SK-N-SH (cell line): ENCODE data around the gene HMG20A. TPM values are rescaled to one million over a fixed set of nuclear protein-coding genes. Genes with fewer than 3 reads are reported as not detected.

Source experiments
- CTCF ChIA-PET: fragments of 300-600, 350-600 bp; formaldehyde crosslinking; extraction: SDS; loops from one replicate; lab custom pipeline; 2021; lab: Yijun Ruan, JAX
- POLR2A ChIA-PET: fragments of 350-600 bp; sonication (Branson Sonifier 250); formaldehyde crosslinking; extraction: SDS; loops from one replicate; lab custom pipeline; 2020; ENCODE audit warnings: antibody characterized with exemption, inconsistent platforms; lab: Yijun Ruan, JAX
- DNase-seq: peaks from one replicate; pipeline ENCODE4 v3.0.0; 2012
- H2AFZ ChIP-seq: fragments of 200-600 bp; sonication (generic); 2 replicates; pipeline ENCODE4 v1.8.1; 2016; ENCODE audit warnings: antibody characterized with exemption, mild to moderate bottlenecking, low read depth
- H3F3A ChIP-seq: fragments of 200-600 bp; sonication (generic); replicated peaks from 2 replicates; pipeline ENCODE3; 2016; ENCODE audit warnings: antibody characterized with exemption, mild to moderate bottlenecking; ENCODE audit not compliant: insufficient read depth
- H3K27ac ChIP-seq, 2 experiments: fragments of 200-500 bp in 1 of 2; fragments of 200-600 bp in 1 of 2; sonication (Bioruptor generic) in 1 of 2; sonication (generic), shearing (Covaris generic) in 1 of 2; 2 replicates each; pipeline versions ENCODE4 v1.5.1 to v1.6.1; 2014 to 2016; ENCODE audit warnings: low read depth in 2 of 2, inconsistent platforms in 1 of 2, low read length in 1 of 2, mild to moderate bottlenecking in 1 of 2, mixed read lengths in 1 of 2
- H3K27me3 ChIP-seq: fragments of 200-600 bp; sonication (generic), shearing (Covaris generic); 2 replicates; pipeline ENCODE4 v1.6.1; 2016; ENCODE audit warnings: mixed run types; ENCODE audit not compliant: insufficient read depth
- H3K36me3 ChIP-seq, 2 experiments: fragments of 200-500 bp in 1 of 2; fragments of 200-600 bp in 1 of 2; sonication (Bioruptor generic) in 1 of 2; sonication (generic) in 1 of 2; replicated peaks in 1 of 2; 2 replicates each; pipeline versions ENCODE3 to v1.5.1; 2014 to 2016; ENCODE audit warnings: low read length in 1 of 2, mild to moderate bottlenecking in 1 of 2; ENCODE audit not compliant: insufficient read depth in 2 of 2, control insufficient read depth in 1 of 2
- H3K4me1 ChIP-seq, 2 experiments: fragments of 200-500 bp in 1 of 2; fragments of 200-600 bp in 1 of 2; sonication (Bioruptor generic) in 1 of 2; sonication (generic), shearing (Covaris generic) in 1 of 2; 2 replicates each; pipeline versions ENCODE4 v1.5.1 to v1.6.1; 2014 to 2016; ENCODE audit warnings: low read depth in 1 of 2, low read length in 1 of 2, mixed run types in 1 of 2; ENCODE audit not compliant: insufficient read depth in 2 of 2, control insufficient read depth in 1 of 2
- H3K4me2 ChIP-seq: fragments of 200-600 bp; sonication (generic), shearing (Covaris generic); 2 replicates; pipeline ENCODE4 v1.6.1; 2017; ENCODE audit warnings: mixed run types
- H3K4me3 ChIP-seq, 2 experiments: fragments of 200-500 bp in 1 of 2; fragments of 200-600 bp in 1 of 2; sonication (Bioruptor generic) in 1 of 2; sonication (generic), shearing (Covaris generic) in 1 of 2; 2 replicates each; pipeline versions ENCODE4 v1.5.1 to v1.8.1; 2014 to 2016; ENCODE audit warnings: low read depth in 2 of 2, inconsistent platforms in 1 of 2, low read length in 1 of 2, mild to moderate bottlenecking in 1 of 2, mixed read lengths in 1 of 2, moderate library complexity in 1 of 2
- H3K79me2 ChIP-seq: fragments of 200-600 bp; sonication (generic); 2 replicates; pipeline ENCODE4 v1.8.1; 2017; ENCODE audit warnings: mild to moderate bottlenecking; ENCODE audit not compliant: insufficient read depth
- H3K9ac ChIP-seq: fragments of 200-600 bp; sonication (generic); 2 replicates; pipeline ENCODE4 v1.6.1; 2017; ENCODE audit warnings: mixed run types
- H3K9me2 ChIP-seq: fragments of 200-600 bp; sonication (generic); 2 replicates; pipeline ENCODE4 v1.6.1; 2017; ENCODE audit warnings: mixed run types
- H3K9me3 ChIP-seq: fragments of 200-600 bp; sonication (generic); 2 replicates; pipeline ENCODE4 v1.6.1; 2017; ENCODE audit warnings: mixed run types, mild to moderate bottlenecking, moderate library complexity
- H4K20me1 ChIP-seq: fragments of 200-600 bp; sonication (generic); 2 replicates; pipeline ENCODE4 v1.6.1; 2017; ENCODE audit warnings: mild to moderate bottlenecking, mixed run types; ENCODE audit not compliant: insufficient read depth
- ELF1 ChIP-seq: IDR thresholded peaks from 2 replicates; pipeline ENCODE4 v1.4.0; 2012
- FOXJ3 ChIP-seq: sonication (generic); formaldehyde crosslinking; IDR thresholded peaks from 2 replicates; pipeline ENCODE4 v1.5.1; 2020; ENCODE audit warnings: mild to moderate bottlenecking, missing genetic modification reagents
- FOXM1 ChIP-seq: IDR thresholded peaks from 2 replicates; pipeline ENCODE4 v1.4.0; 2012; ENCODE audit warnings: low read depth, mild to moderate bottlenecking
- GATA2 ChIP-seq: sonication (generic); formaldehyde crosslinking; IDR thresholded peaks from 2 replicates; pipeline ENCODE4 v1.5.0; 2020; ENCODE audit warnings: mild to moderate bottlenecking, missing genetic modification reagents
- JUND ChIP-seq: IDR thresholded peaks from 2 replicates; pipeline ENCODE4 v1.4.0; 2012
- MXI1 ChIP-seq: IDR thresholded peaks from 2 replicates; pipeline ENCODE4 v1.6.1; 2012; ENCODE audit warnings: mild to moderate bottlenecking, low read depth, low read length, improper control_type of control experiment
- NFIC ChIP-seq: IDR thresholded peaks from 2 replicates; pipeline ENCODE4 v1.4.0; 2012; ENCODE audit warnings: borderline replicate concordance
- NRF1 ChIP-seq: IDR thresholded peaks from 2 replicates; pipeline ENCODE4 v1.6.1; 2012; ENCODE audit warnings: low read depth, mild to moderate bottlenecking, low read length
- SMC3 ChIP-seq: IDR thresholded peaks from 2 replicates; pipeline ENCODE4 v1.6.1; 2012; ENCODE audit warnings: low read depth, low read length, improper control_type of control experiment
- TAF1 ChIP-seq: IDR thresholded peaks from 2 replicates; pipeline ENCODE4 v1.6.1; 2012; ENCODE audit warnings: low read depth, mild to moderate bottlenecking, low read length, moderate library complexity, borderline replicate concordance
- USF2 ChIP-seq: fragments of 150-350 bp; IDR thresholded peaks from 2 replicates; pipeline ENCODE4 v1.6.1; 2017; ENCODE audit warnings: antibody characterized with exemption, low read length, low read depth, borderline replicate concordance
- WGBS: methylation state at CpG from one replicate; pipeline ENCODE4 v1.1.6; 2017; ENCODE audit warnings: low lambda C conversion rate; 5-methylcytosine and 5-hydroxymethylcytosine counted together
- polyA plus RNA-seq, 3 experiments: library from polyadenylated mRNA; depleted of rRNA; stranded (reverse); fragments of >200 nt; gene quantifications; 2 replicates each; pipeline ENCODE4 v1.2.3, GENCODE V29; 2012
- TF ChIP-seq, protein P1 (sequence below): fragments of 150-350 bp; IDR thresholded peaks from 2 replicates; pipeline ENCODE4 v1.6.1; 2016; ENCODE audit warnings: mild to moderate bottlenecking, low read depth, low read length

HMG20A gene
- polyA plus RNA-seq, 1 of the 3 experiments (the other 2 are of a cell fraction): 27.7 TPM

GRCh38 chr15:77416954-77417353 is 3.7 kb upstream of the HMG20A start:
- POLR2A ChIA-PET: no interaction called here
- no peak overlapping the region for H2AFZ ChIP-seq
- CTCF ChIA-PET: interaction anchor here (0.5 to 1.6 kb wide), 3 partner anchors 32 to 126 kb away, joined by 3 to 4 read pairs (median 3); no protein-coding TSS in a partner anchor
- no peak overlapping the region for H3K27ac ChIP-seq
- DNase-seq: no peak
- peaks cover 10 to 29% of the 10 kb centered on the region in 2 experiments for H3K4me1 ChIP-seq
- peaks cover 16% of the 10 kb centered on the region for H3F3A ChIP-seq
- H3K4me2 ChIP-seq: peak overlapping the region; percentile 74; the same call in 1 of the 2 replicates
- H3K79me2 ChIP-seq: peaks cover 86% of the 10 kb centered on the region
- H3K9me2 ChIP-seq: no peaks in the 10 kb centered on the region
- no peak for TF ChIP-seq FOXM1
- no peak for TF ChIP-seq GATA2 (CRISPR knock-in tag)
- TF ChIP-seq JUND: 0 out of 2 replicates have a peak, but pooled peaks have one; percentile 22
- TF ChIP-seq, protein P1, sequence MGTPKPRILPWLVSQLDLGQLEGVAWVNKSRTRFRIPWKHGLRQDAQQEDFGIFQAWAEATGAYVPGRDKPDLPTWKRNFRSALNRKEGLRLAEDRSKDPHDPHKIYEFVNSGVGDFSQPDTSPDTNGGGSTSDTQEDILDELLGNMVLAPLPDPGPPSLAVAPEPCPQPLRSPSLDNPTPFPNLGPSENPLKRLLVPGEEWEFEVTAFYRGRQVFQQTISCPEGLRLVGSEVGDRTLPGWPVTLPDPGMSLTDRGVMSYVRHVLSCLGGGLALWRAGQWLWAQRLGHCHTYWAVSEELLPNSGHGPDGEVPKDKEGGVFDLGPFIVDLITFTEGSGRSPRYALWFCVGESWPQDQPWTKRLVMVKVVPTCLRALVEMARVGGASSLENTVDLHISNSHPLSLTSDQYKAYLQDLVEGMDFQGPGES: no peak
- no peak for TF ChIP-seq MXI1
- no peak for TF ChIP-seq NFIC
- TF ChIP-seq ELF1: no peak
- TF ChIP-seq USF2: no peak
- H3K27me3 ChIP-seq: no peaks in the 10 kb centered on the region
- H3K9ac ChIP-seq: no peak overlapping the region
- WGBS: 100% methylated on average over 1 of the region's 1 CpG
- H3K36me3 ChIP-seq: no peaks in the 10 kb centered on the region
- H4K20me1 ChIP-seq: peaks cover 58% of the 10 kb centered on the region
- no peaks in the 10 kb centered on the region for H3K9me3 ChIP-seq
- H3K4me3 ChIP-seq: no peak overlapping the region

- no peaks in the 10 kb centered on the region for H3K9me3 ChIP-seq
- peak overlapping the region in 1 of 2 experiments; percentile 92; a peak in 2 of 4 replicates for H3K27ac ChIP-seq
- H3K36me3 ChIP-seq: no peaks in the 10 kb centered on the region
- H3K79me2 ChIP-seq: peaks cover 86% of the 10 kb centered on the region
- peaks cover 51% of the 10 kb centered on the region for H4K20me1 ChIP-seq
- peak overlapping the region; percentile 74 for H3K4me2 ChIP-seq
- no peak for TF ChIP-seq SMC3
- no peak for TF ChIP-seq TAF1
- no peak for TF ChIP-seq ELF1
- no peak for TF ChIP-seq NRF1
- TF ChIP-seq USF2: no peak
- TF ChIP-seq FOXJ3 (CRISPR knock-in tag): no peak
- TF ChIP-seq, protein P1: no peak
- 86% methylated on average over 3 of the region's 3 CpGs for WGBS
- H3F3A ChIP-seq: peaks cover 16% of the 10 kb centered on the region
- POLR2A ChIA-PET: no interaction called here
- CTCF ChIA-PET: interaction anchor here (0.6 to 1.6 kb wide), 4 partner anchors 48 to 231 kb away, joined by 3 to 4 read pairs (median 3); no protein-coding TSS in a partner anchor
- H3K27me3 ChIP-seq: no peaks in the 10 kb centered on the region
- peak overlapping the region; percentile 91; the same call in 1 of the 2 replicates for H3K9ac ChIP-seq
- H3K4me1 ChIP-seq: peaks cover 12 to 28% of the 10 kb centered on the region in 2 experiments
- H2AFZ ChIP-seq: no peak overlapping the region
- H3K9me2 ChIP-seq: no peaks in the 10 kb centered on the region
- no peak for DNase-seq
- H3K4me3 ChIP-seq: peak overlapping the region in 1 of 2 experiments; percentile 71; a peak in 2 of 4 replicates
These were observed 3.1 kb upstream of the HMG20A start for GRCh38 chr15:77417602-77418001.
